ENCODE measurements around the gene ETS1.
A peak's percentile ranks its signal among the peaks of the same experiment; 100 is the strongest.

ETS1 gene

GRCh38 chr11:128587415-128587814, at the start of gene ETS1:
ETS1 (minus strand) TSS chr11:128587558; CDS start chr11:128573130, 14,428 bp downstream.
- DNase-seq, result no peak

GRCh38 chr11:128634395-128634794, 47.0 kb upstream of the ETS1 start:
- DNase-seq, result no peak

- no peak for DNase-seq
Measured at GRCh38 chr11:128633384-128633965, 46.1 kb upstream of the ETS1 start.

GRCh38 chr11:128632141-128632791, 44.9 kb upstream of the ETS1 start:
- DNase-seq, result peak; percentile 30

GRCh38 chr11:128630367-128631230, 43.2 kb upstream of the ETS1 start:
- DNase-seq, result peak; percentile 84

GRCh38 chr11:128629516-128630106, 42.3 kb upstream of the ETS1 start:
- DNase-seq, result no peak

- no peak for DNase-seq
Measured at GRCh38 chr11:128628686-128629085, 41.3 kb upstream of the ETS1 start.

GRCh38 chr11:128628325-128628673, 40.9 kb upstream of the ETS1 start:
- DNase-seq, result no peak

GRCh38 chr11:128627666-128628324, 40.4 kb upstream of the ETS1 start:
- no peak for DNase-seq

- DNase-seq, result no peak
Measured at GRCh38 chr11:128626913-128627665, 39.7 kb upstream of the ETS1 start.

GRCh38 chr11:128625746-128626145, 38.4 kb upstream of the ETS1 start:
- DNase-seq, result no peak

- DNase-seq, result no peak
Measured at GRCh38 chr11:128625326-128625725, 38.0 kb upstream of the ETS1 start.

GRCh38 chr11:128624269-128625175, 37.2 kb upstream of the ETS1 start:
- DNase-seq, result no peak

- DNase-seq, result no peak
Measured at GRCh38 chr11:128623091-128623490, 35.7 kb upstream of the ETS1 start.

- DNase-seq, result no peak
Measured at GRCh38 chr11:128621601-128622501, 34.5 kb upstream of the ETS1 start.

- no peak for DNase-seq
Measured at GRCh38 chr11:128620309-128621100, 33.1 kb upstream of the ETS1 start.

GRCh38 chr11:128619540-128620308, 32.4 kb upstream of the ETS1 start:
- no peak for DNase-seq

GRCh38 chr11:128619007-128619406, 31.6 kb upstream of the ETS1 start:
- DNase-seq, result no peak

Measured in NCI-H1092 treated with DMSO at 0.1 percent for 48 hours (cell line).